Body of pancreas (tissue), 4 donors: ENCODE results near the gene MRPL40.

Source experiments
- CTCF ChIP-seq, 7 experiments: fragments of 450-650 bp in 4 of 7; fragments of 200-600 bp in 3 of 7; sonication (generic) in 3 of 7; IDR thresholded peaks; one replicate each; pipeline ENCODE4 v1.5.1; 2016 to 2019; ENCODE audit warnings: antibody characterized with exemption in 7 of 7
- POLR2A ChIP-seq, 3 donors: fragments of 450-650 bp; IDR thresholded peaks; one replicate each; pipeline ENCODE4 v1.6.1; 2016; ENCODE audit warnings: antibody characterized with exemption in 3 of 3, mild to moderate bottlenecking in 2 of 3

DNA sequence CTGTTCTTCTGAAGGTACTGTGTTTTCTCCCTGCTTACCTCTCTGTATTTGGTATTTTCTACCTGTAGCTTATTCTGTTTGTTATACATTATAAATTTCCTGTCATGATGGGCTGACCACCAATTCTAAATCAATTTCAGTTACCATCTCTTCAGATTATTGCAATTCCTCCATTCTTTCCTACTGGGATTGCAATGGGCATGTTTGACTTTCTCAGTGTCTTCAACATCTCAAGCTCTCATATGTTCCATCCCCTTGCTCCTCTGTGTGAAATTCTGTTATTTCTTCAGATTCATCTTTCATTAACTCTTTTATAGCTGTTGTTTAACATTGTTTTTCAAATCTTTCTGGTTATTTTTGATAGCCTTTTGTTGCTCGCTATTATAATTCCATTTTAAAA is 30.7 kb downstream of the MRPL40 start:
- TF ChIP-seq CTCF (IDR thresholded peaks at IDR 0.05): no peak
- TF ChIP-seq POLR2A (IDR thresholded peaks at IDR 0.05): no peak
